Bronchial epithelial cell (primary cell): ENCODE data around the gene TMEM254. TPM values are rescaled to one million over a fixed set of nuclear protein-coding genes. Genes with fewer than 3 reads are reported as not detected.
"Not testable (repeated sequence)": the region's sequence is repeated elsewhere in the genome, so short reads cannot be mapped to it uniquely, and the experiment has no call there.

Source experiments
- DNase-seq: peaks from one replicate; pipeline ENCODE4 v3.0.0-alpha.2; 2010; ENCODE audit warnings: low read depth
- FAIRE-seq: peaks from 2 replicates; lab custom pipeline; 2011; peaks lifted over from hg19 to GRCh38; lab: Jason Lieb, UNC
- H3K27me3 ChIP-seq: 2 replicates; pipeline ENCODE4 v1.5.1; 2011; ENCODE audit warnings: low read length; ENCODE audit not compliant: control insufficient read depth, insufficient read depth
- H3K36me3 ChIP-seq: 2 replicates; pipeline ENCODE4 v1.5.1; 2011; ENCODE audit warnings: low read length; ENCODE audit not compliant: control insufficient read depth, insufficient read depth
- H3K4me3 ChIP-seq: 2 replicates; pipeline ENCODE4 v1.5.1; 2011; ENCODE audit warnings: mild to moderate bottlenecking, low read depth, low read length, control low read depth
- total RNA-seq: library from RNA; depleted of rRNA; stranded (reverse); fragments of >200 nt; gene quantifications from 2 replicates; pipeline ENCODE4 v1.2.1, GENCODE V29; 2014
- TF ChIP-seq, protein P1 (sequence below): IDR thresholded peaks from 2 replicates; pipeline ENCODE4 v1.5.1; 2011; ENCODE audit warnings: mild to moderate bottlenecking, moderate library complexity, low read length, control low read depth, inconsistent platforms; ENCODE audit not compliant: insufficient read depth, severe bottlenecking

The TMEM254 gene
- total RNA-seq, 1 donor from 2014 or later = 7.1 TPM

GRCh38 chr10:80081801-80082750, 3.6 kb downstream of the TMEM254 start:
- Histone ChIP-seq H3K27me3 (no peaks in the 10 kb centered on the region), H3K4me3 (no peak overlapping the region), H3K36me3 (peaks cover 6% of the 10 kb centered on the region)
- FAIRE-seq (no peak), DNase-seq (peak; percentile 94)
- TF ChIP-seq, protein P1, sequence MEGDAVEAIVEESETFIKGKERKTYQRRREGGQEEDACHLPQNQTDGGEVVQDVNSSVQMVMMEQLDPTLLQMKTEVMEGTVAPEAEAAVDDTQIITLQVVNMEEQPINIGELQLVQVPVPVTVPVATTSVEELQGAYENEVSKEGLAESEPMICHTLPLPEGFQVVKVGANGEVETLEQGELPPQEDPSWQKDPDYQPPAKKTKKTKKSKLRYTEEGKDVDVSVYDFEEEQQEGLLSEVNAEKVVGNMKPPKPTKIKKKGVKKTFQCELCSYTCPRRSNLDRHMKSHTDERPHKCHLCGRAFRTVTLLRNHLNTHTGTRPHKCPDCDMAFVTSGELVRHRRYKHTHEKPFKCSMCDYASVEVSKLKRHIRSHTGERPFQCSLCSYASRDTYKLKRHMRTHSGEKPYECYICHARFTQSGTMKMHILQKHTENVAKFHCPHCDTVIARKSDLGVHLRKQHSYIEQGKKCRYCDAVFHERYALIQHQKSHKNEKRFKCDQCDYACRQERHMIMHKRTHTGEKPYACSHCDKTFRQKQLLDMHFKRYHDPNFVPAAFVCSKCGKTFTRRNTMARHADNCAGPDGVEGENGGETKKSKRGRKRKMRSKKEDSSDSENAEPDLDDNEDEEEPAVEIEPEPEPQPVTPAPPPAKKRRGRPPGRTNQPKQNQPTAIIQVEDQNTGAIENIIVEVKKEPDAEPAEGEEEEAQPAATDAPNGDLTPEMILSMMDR = no peak

DNA sequence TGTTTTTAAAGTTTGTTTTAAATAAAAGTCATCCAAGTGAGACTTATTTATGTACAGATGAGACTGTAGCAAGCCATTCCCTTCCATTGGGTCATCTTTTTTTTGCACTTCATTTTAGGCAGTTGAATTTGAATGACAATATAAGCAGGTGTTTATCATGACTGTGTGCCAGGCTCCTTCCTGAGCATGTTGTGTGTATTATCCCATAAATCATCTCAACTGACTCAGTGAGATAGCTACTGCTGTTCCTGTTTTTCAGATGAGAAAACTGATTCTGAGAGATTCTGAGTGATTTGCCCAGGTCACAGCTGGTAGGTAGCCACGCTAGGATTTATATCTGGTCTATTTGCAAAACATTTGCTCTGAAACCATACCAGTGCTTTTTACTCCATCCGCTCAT, 11.7 kb downstream of the TMEM254 start:
- Histone ChIP-seq H3K36me3 (peaks cover 4% of the 10 kb centered on the region), H3K4me3 (no peak overlapping the region), H3K27me3 (no peaks in the 10 kb centered on the region)
- FAIRE-seq (no peak), DNase-seq (no peak)
- TF ChIP-seq, protein P1 = no peak

- no peaks in the 10 kb centered on the region for H3K27me3 ChIP-seq
- TF ChIP-seq, protein P1 = no peak
- no peak for FAIRE-seq
- no peak for DNase-seq
- no peak overlapping the region for H3K4me3 ChIP-seq
- H3K36me3 ChIP-seq = peaks cover 4% of the 10 kb centered on the region
Measured at GRCh38 chr10:80094231-80094630, 15.8 kb downstream of the TMEM254 start.

GRCh38 chr10:80098272-80098671, 19.8 kb downstream of the TMEM254 start:
- not testable (repeated sequence) for H3K27me3 ChIP-seq, H3K4me3 ChIP-seq, H3K36me3 ChIP-seq, FAIRE-seq, DNase-seq

- FAIRE-seq, H3K36me3 ChIP-seq, H3K27me3 ChIP-seq, H3K4me3 ChIP-seq, DNase-seq: not testable (repeated sequence)
Measured at GRCh38 chr10:80099295-80099694, 20.8 kb downstream of the TMEM254 start.

DNA sequence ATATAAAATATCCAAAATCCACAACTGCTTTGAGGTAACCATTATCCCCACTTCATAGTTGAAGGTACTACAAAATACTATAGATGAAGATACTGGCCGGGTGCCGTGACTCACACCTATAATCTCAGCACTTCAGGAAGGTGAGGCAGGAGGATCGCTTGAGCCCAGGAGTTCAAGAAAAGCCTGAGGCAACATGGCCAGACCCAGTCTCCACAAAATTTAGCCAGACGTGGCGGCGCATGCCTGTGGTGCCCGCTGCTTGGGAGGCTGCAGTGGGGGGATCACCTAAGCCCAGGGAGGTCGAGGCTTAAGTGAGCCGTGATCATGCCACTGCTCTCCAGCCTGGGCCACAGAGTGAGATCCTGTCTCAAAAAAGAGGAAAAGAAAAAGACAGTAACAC, 21.7 kb downstream of the TMEM254 start:
- DNase-seq = peak; percentile 18
- TF ChIP-seq, protein P1 = no peak
- H3K36me3 ChIP-seq = no peaks in the 10 kb centered on the region
- no peak overlapping the region for H3K4me3 ChIP-seq
- no peak for FAIRE-seq
- no peaks in the 10 kb centered on the region for H3K27me3 ChIP-seq
